ENCODE results near the gene SARDH.

SARDH gene

GRCh38 chr9:133715295-133715865 lies 22.8 kb downstream of the SARDH start:
- no peak for DNase-seq (ENCODE audit: low read depth in 1 of 2, low spot score in 1 of 2)

GRCh38 chr9:133714606-133715294 lies 23.4 kb downstream of the SARDH start:
- no peak for DNase-seq (ENCODE audit: low read depth in 1 of 2, low spot score in 1 of 2)

GRCh38 chr9:133713960-133714495 lies 24.1 kb downstream of the SARDH start:
- DNase-seq (ENCODE audit: low read depth in 1 of 2, low spot score in 1 of 2) = no peak

GRCh38 chr9:133713150-133713959 lies 24.8 kb downstream of the SARDH start:
- no peak for DNase-seq (ENCODE audit: low read depth in 1 of 2, low spot score in 1 of 2)

- no peak for DNase-seq (ENCODE audit: low read depth in 1 of 2, low spot score in 1 of 2)
Measured at GRCh38 chr9:133712221-133713100, 25.7 kb downstream of the SARDH start.

- no peak for DNase-seq (ENCODE audit: low read depth in 1 of 2, low spot score in 1 of 2)
Measured at GRCh38 chr9:133711428-133712220, 26.5 kb downstream of the SARDH start.

GRCh38 chr9:133710661-133711427 lies 27.3 kb downstream of the SARDH start:
- no peak for DNase-seq (ENCODE audit: low read depth in 1 of 2, low spot score in 1 of 2)

- no peak for DNase-seq (ENCODE audit: low read depth in 1 of 2, low spot score in 1 of 2)
Measured at GRCh38 chr9:133709691-133710571, 28.2 kb downstream of the SARDH start.

GRCh38 chr9:133709015-133709611 lies 29.0 kb downstream of the SARDH start:
- peak; percentile 26 to 44 for DNase-seq (ENCODE audit: low read depth in 1 of 2, low spot score in 1 of 2)

GRCh38 chr9:133708246-133709014 lies 29.7 kb downstream of the SARDH start:
- DNase-seq (ENCODE audit: low read depth in 1 of 2, low spot score in 1 of 2) = no peak

GRCh38 chr9:133707763-133708245 lies 30.3 kb downstream of the SARDH start:
- DNase-seq (ENCODE audit: low read depth in 1 of 2, low spot score in 1 of 2) = no peak

- DNase-seq (ENCODE audit: low read depth in 1 of 2, low spot score in 1 of 2) = no peak
Measured at GRCh38 chr9:133707065-133707762, 30.9 kb downstream of the SARDH start.

- DNase-seq (ENCODE audit: low read depth in 1 of 2, low spot score in 1 of 2) = no peak
Measured at GRCh38 chr9:133706307-133707050, 31.7 kb downstream of the SARDH start.

- no peak for DNase-seq (ENCODE audit: low read depth in 1 of 2, low spot score in 1 of 2)
Measured at GRCh38 chr9:133705576-133705975, 32.6 kb downstream of the SARDH start.

GRCh38 chr9:133704711-133705181 lies 33.4 kb downstream of the SARDH start:
- DNase-seq (ENCODE audit: low read depth in 1 of 2, low spot score in 1 of 2) = no peak

Data from stimulated activated CD4-positive, alpha-beta T cell treated with anti-CD3 and anti-CD28 coated beads, Interleukin-15, amount 100 ng/mL, for 1 hour (primary cell).